PC-9 (cell line): ENCODE data around the gene ARHGAP42.

Experiments used
- CTCF ChIP-seq: fragments of 200-600 bp; sonication (generic); conservative IDR thresholded peaks from 2 replicates; pipeline ENCODE4 v1.6.1; 2017; ENCODE audit warnings: mixed run types, antibody characterized with exemption, mild to moderate bottlenecking, moderate library complexity
- EZH2 ChIP-seq: fragments of 200-600 bp; sonication (generic); IDR thresholded peaks from 2 replicates; pipeline ENCODE4 v1.8.0; 2017; ENCODE audit warnings: antibody characterized with exemption, low read depth

GRCh38 chr11:100990931-100991330 is 303.8 kb downstream of the ARHGAP42 start:
- TF ChIP-seq CTCF (no peak), EZH2 (no peak)
